SHP77 treated with DMSO at 0.1 percent for 48 hours (cell line): ENCODE measurements around the gene TULP3.

Experiments used
- DNase-seq: peaks from one replicate; lab custom pipeline; 2025; lab: John Stamatoyannopoulos, UW

TULP3 gene

DNA sequence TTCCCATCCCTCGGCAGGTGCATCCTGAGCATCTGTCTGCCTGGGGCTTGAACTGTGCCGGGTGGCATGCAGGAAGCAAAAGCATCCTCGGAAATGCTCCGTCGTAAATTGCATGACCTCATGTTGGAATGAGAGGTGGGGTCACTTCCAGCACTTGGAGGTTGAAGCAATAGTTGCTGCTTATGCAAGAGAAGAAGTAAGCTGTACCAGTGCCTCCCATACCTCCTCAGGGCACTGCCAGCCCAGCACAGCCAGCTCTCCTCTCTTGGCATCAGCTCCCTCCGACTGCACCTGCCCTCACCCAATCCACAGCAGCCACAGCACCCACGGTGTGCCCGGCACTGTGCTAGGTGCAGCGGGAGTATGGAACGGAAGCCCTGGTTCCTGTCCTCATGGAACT is 80.1 kb downstream of the TULP3 start:
- DNase-seq, result no peak

DNA sequence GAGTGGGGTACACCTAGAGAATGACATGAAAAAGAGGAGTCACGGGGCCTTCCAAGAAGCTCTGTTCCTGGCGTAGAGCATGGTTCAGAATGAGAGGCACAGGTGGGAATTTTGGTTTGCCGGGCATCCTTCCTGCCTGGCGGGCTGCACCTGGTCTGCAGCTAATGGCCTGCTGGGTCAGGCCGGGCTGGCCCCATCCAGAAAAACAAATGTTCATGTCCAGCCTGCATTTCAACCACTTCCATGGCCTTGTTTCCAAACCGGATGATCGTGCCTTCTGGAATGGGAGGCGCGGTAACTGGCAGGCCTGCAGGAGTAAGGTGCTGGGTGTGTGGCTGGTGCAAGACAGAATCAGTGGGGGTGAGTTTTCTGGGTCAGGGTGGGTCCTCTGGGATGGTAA is 82.9 kb downstream of the TULP3 start:
- DNase-seq, result no peak

DNA sequence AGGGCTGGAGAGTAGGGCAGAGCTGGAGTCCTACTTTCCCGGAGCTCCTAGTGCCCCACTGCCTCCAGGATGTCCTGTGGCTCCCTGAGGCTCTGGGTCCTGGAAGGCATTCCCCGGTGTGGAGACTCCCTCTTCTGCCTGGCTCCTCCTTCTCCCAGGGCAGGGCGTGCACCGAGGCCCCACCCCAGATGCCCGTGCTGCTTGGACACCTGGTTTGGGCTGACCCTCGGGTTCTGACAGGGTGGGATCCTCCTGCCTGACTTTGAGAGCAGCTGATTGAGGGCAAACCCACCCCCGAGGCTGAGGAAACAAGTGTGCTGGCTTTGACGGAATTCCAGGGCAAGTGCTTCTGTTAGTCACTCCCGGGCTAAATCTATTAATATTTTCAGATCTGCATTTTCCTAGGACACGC is 83.9 kb downstream of the TULP3 start:
- DNase-seq, result no peak

- no peak for DNase-seq
Observed at GRCh38 chr12:2976581-2976996, 85.9 kb downstream of the TULP3 start.

DNA sequence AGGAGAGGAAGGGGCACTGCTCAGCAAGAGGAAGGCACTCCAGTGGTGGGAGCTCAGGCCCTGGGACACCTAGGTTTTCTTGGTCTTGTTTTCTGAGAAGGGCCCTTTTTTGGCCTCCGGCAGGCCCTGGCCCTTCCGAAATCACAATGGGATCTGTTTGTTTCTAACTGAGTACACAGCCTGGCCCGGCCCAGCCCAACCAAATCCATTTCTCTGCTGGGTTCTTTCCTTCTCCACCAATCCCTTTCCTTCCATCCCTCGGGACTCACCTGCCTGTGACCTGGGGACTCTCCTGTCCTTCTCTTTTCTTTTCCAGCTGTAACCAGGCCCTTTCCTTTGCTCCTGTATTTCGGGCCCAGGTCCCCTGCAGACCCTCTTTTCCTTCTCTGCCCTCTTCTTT is 87.1 kb downstream of the TULP3 start:
- DNase-seq, result no peak

- DNase-seq, result no peak
Observed at GRCh38 chr12:2979806-2980205, 89.1 kb downstream of the TULP3 start.

DNA sequence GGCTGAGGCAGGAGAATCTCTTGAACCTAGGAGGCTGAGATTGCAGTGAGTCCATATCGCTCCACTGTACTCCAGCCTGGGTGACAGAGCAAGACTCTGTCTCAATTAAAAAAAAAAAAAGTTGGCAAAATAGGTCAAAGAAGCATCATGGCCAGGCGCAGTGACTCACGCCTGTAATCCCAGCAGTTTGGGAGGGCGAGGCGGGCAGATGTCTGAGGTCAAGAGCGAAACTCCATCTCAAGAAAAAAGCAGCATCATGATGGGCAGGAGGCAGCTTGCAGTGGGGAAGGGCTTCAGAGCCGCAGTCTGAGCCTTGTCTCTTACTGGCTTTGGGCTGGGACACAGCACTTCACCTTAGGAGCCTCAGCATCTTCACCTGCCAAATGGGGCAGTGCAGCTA is 89.9 kb downstream of the TULP3 start:
- no peak for DNase-seq

DNA sequence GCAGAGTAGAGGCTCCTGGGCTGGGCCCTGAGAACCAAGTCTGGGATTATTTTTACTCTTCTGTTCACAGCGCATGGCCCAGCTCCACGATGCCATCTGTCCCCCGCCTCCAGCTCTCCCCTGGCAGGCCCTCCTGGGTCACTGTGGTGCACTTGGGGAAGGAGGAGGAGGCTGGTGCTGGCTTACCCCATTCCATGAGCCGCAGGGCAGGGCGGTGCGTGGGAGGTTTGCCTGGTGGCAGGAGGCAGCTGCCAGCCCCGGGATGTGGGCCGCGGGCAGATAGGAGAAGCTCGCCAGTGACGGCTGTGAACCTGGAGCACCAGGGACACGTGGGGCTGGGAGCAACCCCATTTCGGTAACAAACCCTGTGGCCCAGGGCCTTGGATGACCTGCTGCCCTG is 91.7 kb downstream of the TULP3 start:
- DNase-seq, result no peak

DNA sequence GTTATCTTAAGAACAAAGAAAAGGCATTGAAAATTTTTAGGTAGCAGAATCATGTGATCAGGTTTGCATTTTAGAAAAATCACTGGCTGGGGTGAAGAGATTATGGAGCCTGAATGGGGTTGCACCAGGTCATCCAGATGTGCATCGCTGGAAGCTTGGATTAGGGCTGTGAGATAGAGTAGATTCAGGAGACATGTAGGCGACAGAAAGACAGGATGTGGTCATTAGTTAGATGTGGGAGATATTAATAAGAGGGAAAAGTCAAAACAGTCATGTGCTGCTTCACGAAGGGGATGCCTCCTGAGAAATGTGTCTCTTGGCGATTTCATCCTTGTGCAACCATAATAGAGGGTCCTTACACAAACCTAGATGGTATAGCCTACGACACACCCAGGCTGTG is 93.6 kb downstream of the TULP3 start:
- no peak for DNase-seq

- DNase-seq, result no peak
Observed at GRCh38 chr12:2984698-2985097, 94.0 kb downstream of the TULP3 start.

DNA sequence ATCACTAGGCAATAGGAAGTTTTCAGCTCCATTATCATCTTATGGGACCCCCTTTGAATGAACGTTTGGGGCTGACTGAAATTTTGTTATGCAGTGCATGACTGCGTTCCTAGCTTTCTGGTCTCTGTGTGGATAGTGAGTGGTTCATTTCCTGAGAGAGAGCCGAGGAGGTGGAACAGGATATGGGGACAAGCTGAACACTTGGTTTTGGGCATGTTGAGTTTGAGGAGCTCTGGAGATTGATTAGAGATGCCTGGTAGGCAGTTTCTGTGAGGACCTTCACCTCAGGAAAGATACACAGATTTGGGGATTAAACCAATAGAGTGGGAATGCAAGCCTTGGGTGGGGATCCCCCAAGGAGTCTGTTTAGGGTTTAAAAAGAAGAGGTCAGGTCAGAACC is 96.2 kb downstream of the TULP3 start:
- no peak for DNase-seq

DNA sequence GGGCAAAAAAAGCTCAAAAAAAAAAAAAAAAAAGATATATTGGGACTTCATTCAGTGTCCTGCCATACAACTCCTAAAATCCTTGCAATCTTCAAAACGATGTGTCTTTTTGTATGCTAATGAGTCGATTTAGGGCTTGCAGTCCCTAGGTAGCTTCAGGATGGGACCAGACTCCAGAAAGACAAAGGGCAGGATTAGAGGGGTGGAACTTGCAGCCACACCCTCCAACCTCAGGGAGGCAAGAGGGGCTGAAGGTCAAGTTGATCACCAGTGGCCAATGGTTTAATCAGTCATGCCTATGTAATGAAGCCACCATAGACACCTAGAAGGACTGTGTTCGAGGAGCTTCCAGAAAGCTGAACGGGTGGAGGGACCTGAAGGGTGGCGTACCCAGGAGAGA is 97.8 kb downstream of the TULP3 start:
- DNase-seq, result no peak
